ENCODE data around the gene B4GALNT3.

GRCh38 chr12:541676-542324, 82.1 kb downstream of the B4GALNT3 start:
- TF ChIP-seq, protein P1, sequence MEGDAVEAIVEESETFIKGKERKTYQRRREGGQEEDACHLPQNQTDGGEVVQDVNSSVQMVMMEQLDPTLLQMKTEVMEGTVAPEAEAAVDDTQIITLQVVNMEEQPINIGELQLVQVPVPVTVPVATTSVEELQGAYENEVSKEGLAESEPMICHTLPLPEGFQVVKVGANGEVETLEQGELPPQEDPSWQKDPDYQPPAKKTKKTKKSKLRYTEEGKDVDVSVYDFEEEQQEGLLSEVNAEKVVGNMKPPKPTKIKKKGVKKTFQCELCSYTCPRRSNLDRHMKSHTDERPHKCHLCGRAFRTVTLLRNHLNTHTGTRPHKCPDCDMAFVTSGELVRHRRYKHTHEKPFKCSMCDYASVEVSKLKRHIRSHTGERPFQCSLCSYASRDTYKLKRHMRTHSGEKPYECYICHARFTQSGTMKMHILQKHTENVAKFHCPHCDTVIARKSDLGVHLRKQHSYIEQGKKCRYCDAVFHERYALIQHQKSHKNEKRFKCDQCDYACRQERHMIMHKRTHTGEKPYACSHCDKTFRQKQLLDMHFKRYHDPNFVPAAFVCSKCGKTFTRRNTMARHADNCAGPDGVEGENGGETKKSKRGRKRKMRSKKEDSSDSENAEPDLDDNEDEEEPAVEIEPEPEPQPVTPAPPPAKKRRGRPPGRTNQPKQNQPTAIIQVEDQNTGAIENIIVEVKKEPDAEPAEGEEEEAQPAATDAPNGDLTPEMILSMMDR (IDR thresholded peaks at IDR 0.05; ENCODE audit: low read depth, low read length): no peak
- no peak for TF ChIP-seq POLR2A (IDR thresholded peaks at IDR 0.05; ENCODE audit: extremely low read depth, insufficient read length)

Data from NB4 (cell line).